Camera-type eye (tissue), 1 donor: ENCODE data around the gene MRPS2. TPM values are rescaled to one million over a fixed set of nuclear protein-coding genes. Genes with fewer than 3 reads are reported as not detected.

Experiments used
- total RNA-seq: library from RNA; depleted of rRNA; stranded (reverse); fragments of >200 nt; gene quantifications from one replicate; pipeline ENCODE4 v1.2.3, GENCODE V29; 2014

Gene MRPS2
- total RNA-seq = 20.0 TPM

GRCh38 chr9:135500525-135501260 lies at the start of gene MRPS2:
Gene MRPS2, plus strand, starts transcription at chr9:135500682. Its CDS starts 29 bp downstream, at chr9:135500711.

DNA sequence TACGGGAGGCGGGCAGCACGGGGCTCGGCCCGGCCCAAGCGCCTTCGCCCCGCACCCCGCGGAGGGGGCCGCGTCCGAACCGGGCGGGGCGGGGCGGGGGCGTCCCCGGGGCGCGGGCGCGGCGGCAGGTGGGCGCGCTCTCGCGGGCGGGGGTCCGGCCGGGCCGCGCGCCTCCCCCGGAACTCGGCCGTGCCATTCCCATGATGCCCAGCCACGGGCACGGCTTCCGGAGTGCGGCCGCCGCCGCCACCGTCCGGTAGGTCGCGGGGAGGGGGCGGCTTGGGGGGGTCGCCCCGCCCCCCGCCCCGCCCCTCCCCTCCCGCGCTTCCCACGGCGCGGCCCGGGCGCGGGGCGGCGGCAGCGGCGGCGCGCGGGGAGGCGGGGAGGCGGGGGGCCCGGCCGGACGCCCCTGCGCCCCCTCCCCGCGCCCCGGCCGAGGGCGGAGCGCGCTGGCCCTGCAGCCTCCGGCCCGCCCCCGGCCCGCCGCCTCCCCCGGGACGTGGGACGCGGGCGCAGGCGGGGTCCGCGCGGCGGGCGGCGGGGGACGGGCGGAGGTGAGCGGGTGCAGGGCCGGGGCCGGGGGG lies 20.9 kb upstream of the MRPS2 start, which contains the start of gene PPP1R26:
Gene PPP1R26, plus strand, starts transcription at position 314 of the 584 bp plus-strand sequence. CDS start 4,729 bp downstream, outside the sequence.

GRCh38 chr9:135520916-135521607 lies 20.6 kb downstream of the MRPS2 start, which contains the start of gene LCN1:
Gene LCN1, plus strand, starts transcription at chr9:135521440. Its CDS starts 58 bp downstream, at chr9:135521498.

DNA sequence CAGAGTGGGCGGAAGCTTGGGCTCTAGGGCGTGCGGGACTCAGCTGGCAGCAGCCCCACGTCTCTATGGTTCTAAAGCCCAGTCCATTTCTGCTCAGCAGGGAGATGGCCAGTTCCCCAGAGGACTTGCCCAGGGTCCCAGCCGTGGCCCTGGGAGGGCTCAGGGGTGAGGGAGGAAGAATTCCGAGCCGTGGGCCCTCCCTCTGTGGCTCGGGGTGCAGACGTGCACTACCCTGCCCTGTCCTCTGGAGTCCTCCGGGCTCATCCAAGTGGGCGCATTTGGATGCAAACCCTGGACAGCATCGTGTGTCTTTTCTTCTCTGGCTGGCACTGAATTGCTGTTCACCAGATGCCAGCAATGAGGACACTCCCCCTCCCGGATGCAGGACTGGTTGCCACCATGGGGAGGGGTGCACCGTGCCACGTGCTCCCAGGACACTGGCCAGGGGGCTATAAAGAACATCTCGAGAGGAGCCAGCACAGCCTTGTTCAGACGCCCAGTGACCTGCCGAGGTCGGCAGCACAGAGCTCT lies 45.2 kb downstream of the MRPS2 start, which contains the start of gene OBP2A:
Gene OBP2A, plus strand, starts transcription at position 481 of the 531 bp plus-strand sequence. CDS start 55 bp downstream, outside the sequence.

Other genes starting within 250 kb of the MRPS2 start
- gene PPP1R26, start 20.9 kb upstream of the MRPS2 start, total RNA-seq = 32.5 TPM
- gene LCN1, start 20.8 kb downstream of the MRPS2 start, total RNA-seq = 13.0 TPM
- not detected for gene OBP2A, start 45.4 kb downstream of the MRPS2 start, total RNA-seq
- not detected for gene PAEP, start 61.1 kb downstream of the MRPS2 start, total RNA-seq
- gene GLT6D1, start 138.9 kb downstream of the MRPS2 start, total RNA-seq = not detected
- not detected for gene LCN9, start 162.6 kb downstream of the MRPS2 start, total RNA-seq
- 0.99 TPM for gene SOHLH1, start 198.8 kb downstream of the MRPS2 start, total RNA-seq
- 1.1 TPM for gene KCNT1, start 201.5 kb downstream of the MRPS2 start, total RNA-seq